Mesendoderm (in vitro differentiated cells): ENCODE data around the gene DMBX1.

Source experiments
- DNase-seq: peaks from one replicate; pipeline ENCODE4 v3.0.0; 2013
- H2AK5ac ChIP-seq: 2 replicates; pipeline ENCODE4 v1.6.1; 2013; ENCODE audit warnings: low read length, inconsistent platforms
- H2BK120ac ChIP-seq: 2 replicates; pipeline ENCODE4 v1.6.1; 2013; ENCODE audit warnings: low read depth, mild to moderate bottlenecking, low read length, moderate library complexity, mixed read lengths
- H2BK15ac ChIP-seq: replicated peaks from 2 replicates; pipeline ENCODE4 v1.6.1; 2013; ENCODE audit warnings: low read depth, mild to moderate bottlenecking, moderate library complexity
- H2BK5ac ChIP-seq: 2 replicates; pipeline ENCODE4 v1.6.1; 2013; ENCODE audit warnings: low read length, inconsistent platforms
- H3K18ac ChIP-seq: 2 replicates; pipeline ENCODE4 v1.6.1; 2013; ENCODE audit warnings: mild to moderate bottlenecking, low read length, mixed read lengths
- H3K23ac ChIP-seq: one replicate; pipeline ENCODE4 v1.6.1; 2013; ENCODE audit warnings: low read length
- H3K27ac ChIP-seq: 2 replicates; pipeline ENCODE4 v1.5.1; 2013; ENCODE audit warnings: low read depth, mild to moderate bottlenecking, inconsistent platforms, low read length, moderate library complexity
- H3K27me3 ChIP-seq: 2 replicates; pipeline ENCODE4 v1.6.1; 2013; ENCODE audit warnings: low read length, control low read depth, mild to moderate bottlenecking, inconsistent platforms; ENCODE audit not compliant: insufficient read depth, poor library complexity
- H3K36me3 ChIP-seq: 2 replicates; pipeline ENCODE4 v1.6.1; 2013; ENCODE audit warnings: low read length, inconsistent platforms; ENCODE audit not compliant: control insufficient read depth, insufficient read depth
- H3K4ac ChIP-seq: one replicate; pipeline ENCODE4 v1.6.1; 2013; ENCODE audit warnings: low read depth, mild to moderate bottlenecking, low read length, moderate library complexity
- H3K4me1 ChIP-seq: 2 replicates; pipeline ENCODE4 v1.6.1; 2013; ENCODE audit warnings: low read depth, low read length, inconsistent platforms; ENCODE audit not compliant: control insufficient read depth
- H3K4me2 ChIP-seq: 2 replicates; pipeline ENCODE4 v1.6.1; 2013; ENCODE audit warnings: low read length
- H3K4me3 ChIP-seq: 2 replicates; pipeline ENCODE4 v1.5.1; 2013; ENCODE audit warnings: mild to moderate bottlenecking, low read length
- H3K56ac ChIP-seq: one replicate; pipeline ENCODE4 v1.6.1; 2013; ENCODE audit warnings: low read length
- H3K79me1 ChIP-seq: 2 replicates; pipeline ENCODE4 v1.6.1; 2013; ENCODE audit warnings: low read length, inconsistent platforms
- H3K79me2 ChIP-seq: 2 replicates; pipeline ENCODE4 v1.6.1; 2013; ENCODE audit warnings: mild to moderate bottlenecking, low read length; ENCODE audit not compliant: control insufficient read depth, insufficient read depth
- H3K9ac ChIP-seq: 2 replicates; pipeline ENCODE4 v1.6.1; 2013; ENCODE audit warnings: low read length, inconsistent platforms
- H4K5ac ChIP-seq: one replicate; pipeline ENCODE4 v1.6.1; 2013; ENCODE audit warnings: low read length
- H4K8ac ChIP-seq: one replicate; pipeline ENCODE4 v1.6.1; 2013; ENCODE audit warnings: low read depth, mild to moderate bottlenecking, control low read depth, low read length, moderate library complexity
- WGBS: extraction: QIAGEN DNeasy Blood & Tissue Kit; methylation state at CpG from one replicate; pipeline ENCODE4 v1.1.7; 2013; ENCODE audit warnings: low lambda C conversion rate, missing lambda C conversion rate; ENCODE audit not compliant: insufficient coverage; ENCODE audit errors: extremely low coverage; 5-methylcytosine and 5-hydroxymethylcytosine counted together

DMBX1 gene

DNA sequence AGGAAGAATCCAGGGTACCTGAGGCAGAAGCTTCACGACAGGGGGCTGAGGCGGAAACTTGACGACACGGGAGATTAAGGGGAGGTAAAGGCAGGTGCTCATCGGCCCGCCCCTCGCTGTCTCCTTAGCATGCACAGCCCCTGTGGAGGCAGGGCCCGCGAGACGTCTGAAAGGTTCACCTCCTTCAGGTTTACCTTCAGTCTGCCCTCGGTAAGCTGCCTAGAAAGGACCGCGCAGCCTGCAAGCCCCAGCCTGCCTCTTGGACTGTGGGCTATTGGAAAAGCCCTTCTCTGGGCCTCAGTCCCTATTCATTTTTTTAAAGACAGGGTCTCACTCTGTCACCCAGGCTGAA lies 33.3 kb downstream of the DMBX1 start:
- H2BK5ac ChIP-seq = no peak overlapping the region
- no peaks in the 10 kb centered on the region for H3K79me1 ChIP-seq
- H2AK5ac ChIP-seq = no peak overlapping the region
- no peaks in the 10 kb centered on the region for H3K27me3 ChIP-seq
- H3K56ac ChIP-seq = no peak overlapping the region
- H2BK15ac ChIP-seq = no peak overlapping the region
- no peak overlapping the region for H4K8ac ChIP-seq
- H3K23ac ChIP-seq = no peak overlapping the region
- no peak for DNase-seq
- H3K36me3 ChIP-seq = no peaks in the 10 kb centered on the region
- no peak overlapping the region for H3K27ac ChIP-seq
- H3K79me2 ChIP-seq = no peaks in the 10 kb centered on the region
- peaks cover 18% of the 10 kb centered on the region for H3K4me1 ChIP-seq
- H3K4me2 ChIP-seq = no peak overlapping the region
- no peak overlapping the region for H3K18ac ChIP-seq
- no peak overlapping the region for H3K4me3 ChIP-seq
- H2BK120ac ChIP-seq = no peak overlapping the region
- no peak overlapping the region for H4K5ac ChIP-seq
- no peak overlapping the region for H3K4ac ChIP-seq
- H3K9ac ChIP-seq = no peak overlapping the region
- whole genome bisulfite sequencing = no CpG with 5 or more reads among the region's 13 CpGs

DNA sequence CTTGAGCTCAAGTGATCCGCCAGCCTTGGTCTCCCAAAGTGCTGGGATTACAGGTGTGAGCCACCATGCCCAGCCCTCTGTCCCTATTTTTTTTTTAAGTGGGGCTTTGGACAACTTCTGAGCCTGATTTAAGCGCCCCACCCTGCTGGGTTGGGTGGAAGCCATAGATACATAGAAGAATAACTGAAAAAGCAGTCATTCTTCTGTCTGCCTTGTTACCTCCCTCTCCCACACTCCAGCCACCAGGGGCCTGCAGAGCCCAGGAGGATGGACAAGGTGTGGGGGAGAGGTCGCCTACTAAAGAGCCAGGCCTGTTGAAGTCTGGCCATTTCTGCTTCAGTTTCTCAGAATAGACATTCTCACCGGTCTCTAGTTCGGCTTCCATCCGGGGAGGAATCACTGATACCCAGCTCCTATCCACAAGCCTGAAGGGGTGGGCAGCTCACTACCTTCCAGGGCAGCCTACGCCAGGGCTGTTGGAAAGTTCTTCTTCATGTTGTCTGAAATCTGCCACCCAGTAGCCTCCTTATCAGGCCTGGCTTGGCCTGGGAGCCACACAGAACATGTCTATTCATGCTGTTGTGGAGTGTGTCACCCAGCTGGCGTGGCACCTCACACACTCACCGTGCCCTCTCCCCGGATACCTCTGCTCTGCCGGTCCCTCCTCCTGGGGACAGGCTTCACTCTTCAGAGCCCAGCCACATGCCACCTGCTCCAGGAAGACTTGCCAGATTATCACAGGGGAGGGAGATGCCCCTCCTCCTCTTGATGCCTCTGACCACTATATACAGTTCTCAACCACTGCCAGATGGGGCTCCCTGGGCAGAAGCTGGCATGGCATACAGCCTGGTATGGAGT lies 34.1 kb downstream of the DMBX1 start:
- Histone ChIP-seq H3K27me3 (no peaks in the 10 kb centered on the region), H3K4me3 (no peak overlapping the region), H3K27ac (no peak overlapping the region), H3K36me3 (no peaks in the 10 kb centered on the region), H3K9ac (no peak overlapping the region), H4K5ac (no peak overlapping the region), H2BK5ac (no peak overlapping the region), H3K23ac (no peak overlapping the region), H3K4ac (no peak overlapping the region), H3K79me2 (no peaks in the 10 kb centered on the region), H3K56ac (no peak overlapping the region), H3K79me1 (no peaks in the 10 kb centered on the region), H2AK5ac (no peak overlapping the region), H2BK15ac (no peak overlapping the region), H4K8ac (no peak overlapping the region), H3K18ac (no peak overlapping the region), H2BK120ac (no peak overlapping the region), H3K4me2 (no peak overlapping the region), H3K4me1 (peaks cover 16% of the 10 kb centered on the region)
- DNase-seq = no peak
- no CpG with 5 or more reads among the region's 11 CpGs for WGBS

DNA sequence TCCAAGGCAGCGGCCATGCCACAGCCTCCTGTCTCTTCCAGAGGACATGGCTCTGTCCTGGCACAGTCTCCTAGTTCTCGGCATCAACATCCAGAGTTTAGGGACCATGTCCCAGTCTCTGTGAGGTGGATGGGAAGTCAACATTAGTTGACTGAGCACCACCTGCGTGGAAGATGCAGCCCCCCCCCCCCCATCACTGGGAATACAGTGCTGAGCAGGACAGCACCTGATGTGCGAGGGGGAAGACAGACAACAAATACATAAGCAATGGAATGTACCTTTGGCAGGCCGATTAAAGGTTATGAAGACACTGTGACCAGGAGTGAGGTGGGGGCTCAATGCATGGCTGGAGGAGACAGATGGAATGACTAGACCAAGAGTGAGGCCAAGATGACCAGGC lies 35.2 kb downstream of the DMBX1 start:
- no peaks in the 10 kb centered on the region for H3K79me1 ChIP-seq
- H3K4me3 ChIP-seq = no peak overlapping the region
- no peak for DNase-seq
- no peaks in the 10 kb centered on the region for H3K36me3 ChIP-seq
- no peaks in the 10 kb centered on the region for H3K27me3 ChIP-seq
- H3K4ac ChIP-seq = no peak overlapping the region
- no peak overlapping the region for H4K5ac ChIP-seq
- WGBS = no CpG with 5 or more reads among the region's 5 CpGs
- no peaks in the 10 kb centered on the region for H3K79me2 ChIP-seq
- H3K4me2 ChIP-seq = no peak overlapping the region
- H3K4me1 ChIP-seq = peaks cover 16% of the 10 kb centered on the region
- H3K56ac ChIP-seq = no peak overlapping the region
- no peak overlapping the region for H2BK15ac ChIP-seq
- H2BK120ac ChIP-seq = no peak overlapping the region
- H3K9ac ChIP-seq = no peak overlapping the region
- no peak overlapping the region for H2BK5ac ChIP-seq
- H3K23ac ChIP-seq = no peak overlapping the region
- H3K18ac ChIP-seq = no peak overlapping the region
- H4K8ac ChIP-seq = no peak overlapping the region
- no peak overlapping the region for H2AK5ac ChIP-seq
- H3K27ac ChIP-seq = no peak overlapping the region

DNA sequence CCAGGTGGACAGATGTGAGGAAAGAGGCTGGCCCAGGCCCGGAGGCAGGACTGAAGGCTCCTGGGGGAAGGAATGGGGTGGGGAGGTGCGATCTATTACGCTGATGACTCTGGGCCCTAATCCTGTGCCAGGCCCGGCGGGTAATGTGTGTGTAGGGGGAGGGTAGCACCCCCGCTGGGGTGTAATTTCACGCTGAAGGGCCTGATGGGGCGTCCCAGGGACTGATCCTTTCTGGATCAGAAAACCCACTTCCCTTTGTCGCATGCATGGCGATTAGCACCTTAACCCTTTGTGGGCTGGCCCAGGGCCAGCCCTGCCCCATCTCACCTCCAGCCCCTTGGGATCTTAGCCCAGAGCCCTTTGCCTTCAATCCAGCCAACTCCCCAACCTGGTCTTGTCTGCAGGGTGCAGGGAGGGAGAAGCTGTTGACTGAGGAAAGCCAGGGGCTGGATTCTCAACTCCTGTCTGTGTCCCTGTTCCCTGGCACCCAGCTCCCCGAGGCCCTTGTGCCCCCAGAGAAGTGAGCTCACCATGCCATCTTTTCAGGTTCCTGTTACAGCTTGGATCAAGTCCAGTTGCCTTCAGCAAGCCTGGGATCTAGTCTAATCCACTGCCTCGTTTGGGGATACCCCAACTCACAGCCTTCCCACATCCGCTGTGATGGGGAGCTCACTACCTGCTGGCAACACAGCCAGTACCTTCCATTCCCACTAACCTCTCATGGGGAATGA lies 35.8 kb downstream of the DMBX1 start:
- no CpG with 5 or more reads among the region's 13 CpGs for WGBS
- H4K8ac ChIP-seq = no peak overlapping the region
- no peak overlapping the region for H3K56ac ChIP-seq
- no peak overlapping the region for H3K4me2 ChIP-seq
- no peak overlapping the region for H4K5ac ChIP-seq
- no peaks in the 10 kb centered on the region for H3K27me3 ChIP-seq
- no peak overlapping the region for H2BK5ac ChIP-seq
- no peak overlapping the region for H2BK120ac ChIP-seq
- no peak overlapping the region for H2BK15ac ChIP-seq
- H3K4me1 ChIP-seq = peaks cover 13% of the 10 kb centered on the region
- no peak overlapping the region for H2AK5ac ChIP-seq
- no peak overlapping the region for H3K9ac ChIP-seq
- no peaks in the 10 kb centered on the region for H3K36me3 ChIP-seq
- no peak overlapping the region for H3K4me3 ChIP-seq
- H3K18ac ChIP-seq = no peak overlapping the region
- H3K23ac ChIP-seq = no peak overlapping the region
- no peaks in the 10 kb centered on the region for H3K79me2 ChIP-seq
- H3K27ac ChIP-seq = no peak overlapping the region
- no peaks in the 10 kb centered on the region for H3K79me1 ChIP-seq
- no peak for DNase-seq
- no peak overlapping the region for H3K4ac ChIP-seq

DNA sequence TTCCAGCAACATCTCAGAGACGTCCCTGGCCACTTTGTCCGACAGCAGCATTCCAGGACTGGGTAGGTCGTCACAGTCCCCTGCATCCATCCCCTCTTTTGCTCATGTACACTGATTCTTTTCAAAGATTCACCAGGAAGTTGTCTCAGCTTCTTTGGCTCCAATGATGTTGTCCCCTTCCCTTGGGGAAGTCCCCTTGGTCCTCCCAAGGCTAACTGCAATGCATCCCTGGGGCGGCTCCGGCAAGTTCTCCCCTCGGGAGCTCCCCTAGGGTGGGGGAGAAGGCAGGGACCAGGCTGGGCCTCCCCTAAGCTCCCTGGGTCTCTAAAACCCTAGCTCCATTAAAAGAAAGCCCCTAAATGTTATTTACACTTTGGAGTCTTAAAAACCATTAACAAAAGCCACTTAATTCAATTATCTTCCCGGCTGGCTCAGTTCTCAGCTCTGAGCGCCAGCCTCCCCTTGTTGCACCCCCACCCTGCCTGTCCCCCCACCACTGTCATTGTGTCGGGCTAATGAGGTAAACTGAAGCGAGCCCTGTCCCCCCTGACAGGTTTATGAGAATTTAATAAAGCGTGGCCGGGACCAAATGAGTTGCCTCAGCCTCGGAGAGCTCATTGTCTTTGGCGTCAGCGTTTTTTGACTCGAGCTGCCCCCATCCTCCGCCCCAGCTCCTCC lies 36.5 kb downstream of the DMBX1 start:
- H4K5ac ChIP-seq = no peak overlapping the region
- no peak overlapping the region for H3K4me3 ChIP-seq
- no peak overlapping the region for H3K9ac ChIP-seq
- no peak overlapping the region for H3K4me2 ChIP-seq
- DNase-seq = no peak
- H3K18ac ChIP-seq = no peak overlapping the region
- H3K79me2 ChIP-seq = no peaks in the 10 kb centered on the region
- H3K23ac ChIP-seq = no peak overlapping the region
- H2BK5ac ChIP-seq = no peak overlapping the region
- no peaks in the 10 kb centered on the region for H3K27me3 ChIP-seq
- no peak overlapping the region for H3K56ac ChIP-seq
- H3K79me1 ChIP-seq = no peaks in the 10 kb centered on the region
- no peak overlapping the region for H2BK15ac ChIP-seq
- no peak overlapping the region for H4K8ac ChIP-seq
- no peak overlapping the region for H3K4ac ChIP-seq
- no peak overlapping the region for H3K27ac ChIP-seq
- no CpG with 5 or more reads among the region's 17 CpGs for WGBS
- no peak overlapping the region for H2AK5ac ChIP-seq
- H3K4me1 ChIP-seq = peaks cover 16% of the 10 kb centered on the region
- no peak overlapping the region for H2BK120ac ChIP-seq
- H3K36me3 ChIP-seq = no peaks in the 10 kb centered on the region
